NOMO-1 treated with dmso at 0.1 percent for 144 hours (cell line): ENCODE measurements around the gene RAMP1.
"Not testable (repeated sequence)": the region's sequence is repeated elsewhere in the genome, so short reads cannot be mapped to it uniquely, and the experiment has no call there.

ENCODE experiments used
- DNase-seq: peaks from one replicate; lab custom pipeline; 2025; ENCODE audit not compliant: unreplicated experiment; lab: John Stamatoyannopoulos, UW

The RAMP1 gene

GRCh38 chr2:237859533-237860272, at the start of gene RAMP1:
Gene RAMP1 (plus strand): TSS chr2:237859623. CDS start chr2:237859676, 53 bp downstream.
- no peak for DNase-seq

- no peak for DNase-seq
Measured at GRCh38 chr2:237815637-237816036, 43.8 kb upstream of the RAMP1 start.

- DNase-seq, result no peak
Measured at GRCh38 chr2:237816531-237816930, 42.9 kb upstream of the RAMP1 start.

- DNase-seq, result no peak
Measured at GRCh38 chr2:237818066-237818473, 41.4 kb upstream of the RAMP1 start.

GRCh38 chr2:237819231-237819630, 40.2 kb upstream of the RAMP1 start:
- no peak for DNase-seq

GRCh38 chr2:237820421-237820820, 39.0 kb upstream of the RAMP1 start:
- no peak for DNase-seq

- DNase-seq, result no peak
Measured at GRCh38 chr2:237823544-237823943, 35.9 kb upstream of the RAMP1 start.

- no peak for DNase-seq
Measured at GRCh38 chr2:237824085-237824484, 35.3 kb upstream of the RAMP1 start.

GRCh38 chr2:237827421-237827987, 31.9 kb upstream of the RAMP1 start:
- DNase-seq, result no peak

- DNase-seq, result no peak
Measured at GRCh38 chr2:237830522-237830921, 28.9 kb upstream of the RAMP1 start.

GRCh38 chr2:237833546-237833945, 25.9 kb upstream of the RAMP1 start:
- no peak for DNase-seq

- DNase-seq, result no peak
Measured at GRCh38 chr2:237835372-237835771, 24.1 kb upstream of the RAMP1 start.

GRCh38 chr2:237841051-237841450, 18.4 kb upstream of the RAMP1 start:
- DNase-seq, result no peak

GRCh38 chr2:237848940-237849339, 10.5 kb upstream of the RAMP1 start:
- DNase-seq, result not testable (repeated sequence)

GRCh38 chr2:237854295-237854694, 5.1 kb upstream of the RAMP1 start:
- DNase-seq, result no peak

- no peak for DNase-seq
Measured at GRCh38 chr2:237857791-237858190, 1.6 kb upstream of the RAMP1 start.

- DNase-seq, result peak; percentile 48
Measured at GRCh38 chr2:237858294-237859081, 935 bp upstream of the RAMP1 start.

- no peak for DNase-seq
Measured at GRCh38 chr2:237859082-237859433, 365 bp upstream of the RAMP1 start.

GRCh38 chr2:237860273-237860935, 981 bp downstream of the RAMP1 start:
- DNase-seq, result no peak

- no peak for DNase-seq
Measured at GRCh38 chr2:237861875-237862527, 2.6 kb downstream of the RAMP1 start.

- no peak for DNase-seq
Measured at GRCh38 chr2:237862528-237862895, 3.1 kb downstream of the RAMP1 start.
